HG03095 (cell line): ENCODE data around the gene COL28A1.
"Not testable (repeated sequence)": the region's sequence is repeated elsewhere in the genome, so short reads cannot be mapped to it uniquely, and the experiment has no call there.

ENCODE experiments used
- ATAC-seq: cut with Tn5 transposase; IDR thresholded peaks from one replicate; pipeline ENCODE4 v1.9.1; 2021; ENCODE audit warnings: moderate library complexity; ENCODE audit not compliant: unreplicated experiment

Gene COL28A1

DNA sequence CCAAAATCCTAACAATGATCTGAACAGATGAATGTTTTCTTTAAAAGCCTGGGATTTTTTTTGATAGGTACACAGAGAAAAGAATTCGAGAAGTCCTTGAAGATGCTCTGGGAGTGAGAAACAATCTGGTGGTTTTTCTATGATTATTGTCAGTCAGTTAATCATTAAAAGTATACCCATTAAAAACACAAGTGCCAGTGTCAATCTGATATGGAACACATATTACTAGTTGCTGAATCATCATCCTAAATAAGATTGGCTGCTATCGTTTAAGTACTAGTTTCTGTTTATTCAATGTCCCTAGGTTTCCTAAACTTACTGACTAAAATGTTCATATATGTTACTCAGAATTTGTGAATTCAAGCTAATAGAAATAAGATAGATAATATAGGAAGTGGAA lies 16.1 kb downstream of the COL28A1 start:
- ATAC-seq, result no peak

GRCh38 chr7:7519056-7519455 lies 16.6 kb downstream of the COL28A1 start:
- ATAC-seq, result no peak

- ATAC-seq, result no peak
Observed at GRCh38 chr7:7517754-7518153, 17.9 kb downstream of the COL28A1 start.

DNA sequence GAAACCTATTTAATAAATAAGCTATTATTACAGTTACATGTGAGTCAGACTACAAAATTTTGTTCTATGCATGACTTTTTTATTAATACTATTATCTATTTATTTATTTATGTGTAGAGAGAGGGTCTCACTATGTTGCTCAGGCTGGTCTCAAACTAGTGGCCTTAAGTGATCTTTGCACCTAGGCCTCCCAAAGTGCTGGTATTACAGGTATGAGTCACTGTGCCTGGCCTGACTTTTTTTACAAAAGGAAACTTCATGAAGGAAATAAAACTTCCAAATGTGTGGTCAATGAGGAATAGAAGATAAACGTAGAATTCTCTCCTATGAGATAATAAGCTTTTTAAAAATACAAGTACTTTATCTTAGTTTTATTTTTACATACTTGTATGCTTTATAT lies 19.0 kb downstream of the COL28A1 start:
- ATAC-seq, result no peak

GRCh38 chr7:7516156-7516555 lies 19.5 kb downstream of the COL28A1 start:
- no peak for ATAC-seq

DNA sequence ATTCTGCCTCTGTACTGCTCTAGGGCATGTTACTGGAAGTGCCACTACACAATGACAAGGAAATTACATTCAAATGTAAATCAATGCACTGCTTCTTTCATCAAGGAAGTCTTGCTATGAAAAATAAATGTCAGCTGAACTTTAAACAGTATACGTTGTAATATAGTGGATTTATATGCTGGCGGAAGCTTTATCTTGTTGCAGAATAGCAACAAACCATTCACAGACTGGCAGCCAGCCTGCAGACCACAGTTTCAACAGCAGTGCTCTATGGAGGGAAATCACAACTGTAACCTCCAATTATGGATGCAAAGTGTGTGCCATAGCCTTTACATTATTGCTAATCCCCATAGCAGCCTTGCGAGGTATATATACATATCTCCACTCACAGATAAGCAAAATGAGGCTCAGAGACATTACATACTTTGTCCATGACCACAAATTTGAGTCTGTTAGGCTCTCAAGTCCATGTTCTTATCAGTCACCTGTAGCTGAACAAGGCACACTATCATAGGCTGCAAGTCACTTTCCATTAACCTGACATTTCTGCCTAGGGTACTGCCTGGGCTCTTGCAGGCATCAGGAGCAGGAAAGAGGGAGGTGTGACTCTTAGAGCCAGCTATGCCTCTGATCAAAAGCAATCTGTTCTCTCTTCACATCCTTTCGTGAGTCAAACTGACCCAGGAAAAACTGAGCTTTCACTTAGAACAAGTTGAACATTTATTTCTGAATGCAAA lies 22.6 kb downstream of the COL28A1 start:
- ATAC-seq, result no peak

DNA sequence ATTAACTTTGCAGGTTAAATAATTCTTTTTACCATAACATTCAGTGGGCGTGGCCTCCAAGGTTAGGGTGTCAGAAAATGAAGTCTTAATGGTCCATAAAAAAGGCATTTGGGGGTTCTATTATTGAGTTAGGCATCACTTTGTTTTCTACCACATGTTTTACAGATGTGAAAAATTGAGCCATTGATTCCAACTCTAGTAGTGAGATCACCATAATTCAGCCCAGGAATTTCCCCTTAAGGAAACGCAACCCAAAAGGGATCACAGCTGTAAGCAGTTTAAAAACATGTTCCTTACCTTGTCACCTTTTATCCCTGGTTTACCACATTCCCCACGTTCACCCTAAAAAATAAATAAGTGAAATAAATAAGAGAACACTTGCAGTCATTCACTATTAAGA lies 24.9 kb downstream of the COL28A1 start:
- ATAC-seq, result no peak

- ATAC-seq, result no peak
Observed at GRCh38 chr7:7505915-7506314, 29.8 kb downstream of the COL28A1 start.

DNA sequence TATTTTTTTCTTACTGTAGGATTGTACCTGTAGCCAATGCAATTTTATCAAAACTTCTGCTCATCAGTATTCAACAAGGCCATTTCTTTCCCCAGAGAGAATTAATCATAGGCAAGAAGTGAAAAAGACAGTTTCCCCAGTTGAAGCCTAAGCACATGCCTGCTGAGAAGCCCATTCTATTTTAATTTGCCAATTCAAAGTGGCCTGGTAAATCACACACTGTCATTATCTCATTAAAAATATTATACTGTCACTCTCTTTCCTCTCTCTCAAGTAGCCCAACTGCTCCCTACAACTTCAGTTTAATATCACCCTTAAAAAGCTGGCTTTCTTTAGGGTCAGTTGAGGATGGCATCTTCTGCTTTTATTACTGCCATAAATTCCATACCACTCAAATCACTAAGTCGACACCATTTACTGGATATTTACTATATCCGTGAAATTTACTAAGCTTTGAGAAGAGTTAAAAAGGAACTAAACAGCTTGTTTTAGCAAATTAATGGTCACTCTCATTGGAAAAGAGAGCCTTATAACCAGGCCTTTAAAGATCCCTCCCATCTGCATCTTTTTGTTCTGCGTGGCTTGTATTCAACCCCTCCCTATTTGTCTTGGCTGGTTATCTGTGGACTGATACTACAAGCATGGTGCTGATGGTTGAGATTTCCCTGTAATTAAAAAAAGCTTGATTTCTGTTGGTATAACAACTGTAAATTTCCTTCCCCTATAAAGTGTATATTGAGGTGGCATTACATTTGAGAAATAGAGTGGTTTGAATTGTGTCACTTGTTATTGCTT lies 30.6 kb downstream of the COL28A1 start:
- no peak for ATAC-seq

- no peak for ATAC-seq
Observed at GRCh38 chr7:7499892-7500291, 35.8 kb downstream of the COL28A1 start.

- no peak for ATAC-seq
Observed at GRCh38 chr7:7498856-7499255, 36.8 kb downstream of the COL28A1 start.

DNA sequence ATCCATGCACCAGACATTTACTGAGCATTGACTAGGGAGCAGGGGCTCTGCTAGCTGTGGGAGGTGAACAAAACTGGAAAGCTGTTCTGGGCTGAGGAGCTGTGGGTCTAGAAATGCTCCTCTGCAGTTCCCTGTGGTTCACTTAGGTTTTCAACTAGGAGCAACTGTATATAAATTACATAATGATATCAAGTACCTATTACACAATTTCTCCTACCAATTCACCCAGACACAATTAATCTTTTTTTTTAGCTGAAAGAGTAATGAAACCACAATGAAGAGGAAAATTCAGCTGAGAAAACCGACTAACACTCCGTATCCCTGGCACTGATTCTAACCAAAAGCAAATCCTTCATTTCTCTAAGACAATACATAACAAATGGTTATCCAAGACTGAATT lies 39.4 kb downstream of the COL28A1 start:
- no peak for ATAC-seq

- no peak for ATAC-seq
Observed at GRCh38 chr7:7495171-7495570, 40.5 kb downstream of the COL28A1 start.

GRCh38 chr7:7491044-7491443 lies 44.6 kb downstream of the COL28A1 start:
- ATAC-seq, result no peak

- ATAC-seq, result no peak
Observed at GRCh38 chr7:7490003-7490402, 45.7 kb downstream of the COL28A1 start.

GRCh38 chr7:7489546-7489945 lies 46.1 kb downstream of the COL28A1 start:
- no peak for ATAC-seq

- no peak for ATAC-seq
Observed at GRCh38 chr7:7486362-7486761, 49.3 kb downstream of the COL28A1 start.

GRCh38 chr7:7484072-7484471 lies 51.6 kb downstream of the COL28A1 start:
- ATAC-seq, result no peak

- ATAC-seq, result no peak
Observed at GRCh38 chr7:7481802-7482201, 53.9 kb downstream of the COL28A1 start.

- ATAC-seq, result no peak
Observed at GRCh38 chr7:7479275-7479805, 56.3 kb downstream of the COL28A1 start.

DNA sequence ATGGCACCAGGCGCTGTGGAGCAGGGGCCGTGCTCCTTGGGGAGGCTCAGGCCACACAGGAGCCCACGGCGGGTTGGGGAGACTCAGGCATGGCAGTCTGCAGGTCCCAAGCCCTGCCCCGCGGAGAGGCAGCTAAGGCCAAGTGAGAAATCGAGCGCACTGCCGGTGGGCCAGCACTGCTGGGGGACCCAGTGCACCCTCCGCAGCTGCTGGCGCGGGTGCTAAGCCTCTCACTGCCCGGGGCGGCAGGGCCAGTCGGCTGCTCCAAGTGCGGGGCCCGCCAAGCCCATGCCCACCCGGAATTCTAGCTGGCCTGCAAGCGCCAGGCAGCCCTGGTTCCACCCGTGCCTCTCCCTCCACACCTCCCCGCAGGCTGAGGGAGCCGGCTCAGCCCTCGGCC lies 57.1 kb downstream of the COL28A1 start:
- ATAC-seq, result no peak

- not testable (repeated sequence) for ATAC-seq
Observed at GRCh38 chr7:7477641-7478040, 58.0 kb downstream of the COL28A1 start.
